Middle frontal gyrus (tissue), 1 donor: ENCODE results near the gene DBN1.

Experiments used
- DNase-seq: peaks from one replicate; pipeline ENCODE4 v3.0.0-alpha.2; 2015; ENCODE audit warnings: low spot score; ENCODE audit errors: extremely low spot score

The DBN1 gene

GRCh38 chr5:177410575-177410974, 62.9 kb downstream of the DBN1 start:
- DNase-seq: no peak

- DNase-seq: no peak
Observed at GRCh38 chr5:177409043-177409801, 64.2 kb downstream of the DBN1 start, which contains the start of gene F12. F12 (minus strand) TSS chr5:177409564; CDS start chr5:177409527, 37 bp downstream.
